HG02973 (cell line): ENCODE data around the gene THRSP.
"Not testable (repeated sequence)": the region's sequence is repeated elsewhere in the genome, so short reads cannot be mapped to it uniquely, and the experiment has no call there.

Experiments used
- ATAC-seq: cut with Tn5 transposase; IDR thresholded peaks from one replicate; pipeline ENCODE4 v1.9.1; 2021; ENCODE audit warnings: moderate library complexity; ENCODE audit not compliant: unreplicated experiment

Gene THRSP

GRCh38 chr11:78063440-78064181, at the start of gene THRSP:
TSS of gene THRSP (plus strand) at chr11:78063861. CDS start at chr11:78063882, 21 bp downstream.
- no peak for ATAC-seq

DNA sequence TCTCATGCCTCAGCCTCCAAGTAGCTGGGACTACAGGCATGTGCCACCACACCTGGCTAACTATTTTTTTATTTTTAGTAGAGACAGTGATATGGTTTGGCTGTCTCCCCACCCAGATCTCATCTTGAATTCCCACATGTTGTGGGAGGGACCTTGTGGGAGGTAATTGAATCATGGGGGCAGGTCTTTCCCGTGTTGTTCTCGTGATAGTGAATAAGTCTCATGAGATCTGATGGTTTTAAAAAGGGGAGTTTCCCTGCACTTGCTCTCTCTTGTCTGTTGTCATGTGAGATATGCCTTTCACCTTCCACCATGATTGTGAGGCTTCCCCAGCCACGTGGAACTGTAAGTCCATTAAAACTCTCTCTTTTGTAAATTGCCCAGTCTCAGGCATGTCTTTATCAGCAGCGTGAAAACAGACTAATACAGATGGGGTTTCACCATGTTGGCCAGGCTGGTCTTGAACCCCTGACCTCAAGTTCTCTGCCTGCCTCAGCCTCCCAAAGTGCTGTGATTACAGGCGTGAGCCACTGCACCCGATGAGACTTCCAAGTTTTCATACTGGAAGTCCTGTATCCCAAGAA, 48.6 kb upstream of the THRSP start:
- not testable (repeated sequence) for ATAC-seq

GRCh38 chr11:78015878-78016277, 47.8 kb upstream of the THRSP start:
- ATAC-seq = no peak

DNA sequence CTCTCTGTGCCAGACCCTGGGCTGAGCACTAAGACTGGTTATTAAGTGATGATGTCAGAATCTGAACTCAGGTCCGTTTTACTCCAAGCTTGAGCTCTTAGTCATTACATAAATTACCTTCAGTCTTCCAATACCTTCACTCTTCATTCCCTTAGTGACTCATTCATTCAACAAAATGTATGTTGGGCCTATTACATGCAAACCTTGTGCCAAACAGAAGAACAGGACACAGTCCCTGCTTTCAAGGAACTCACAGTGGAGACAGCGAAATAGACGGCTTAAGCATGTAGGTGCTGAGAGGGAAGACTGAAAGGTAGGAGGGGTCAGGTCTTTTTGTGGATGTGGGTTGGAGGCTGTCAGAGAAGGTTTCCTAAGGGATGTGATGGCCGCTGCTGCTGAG, 43.9 kb upstream of the THRSP start:
- ATAC-seq = no peak

GRCh38 chr11:78020246-78020645, 43.4 kb upstream of the THRSP start:
- no peak for ATAC-seq

DNA sequence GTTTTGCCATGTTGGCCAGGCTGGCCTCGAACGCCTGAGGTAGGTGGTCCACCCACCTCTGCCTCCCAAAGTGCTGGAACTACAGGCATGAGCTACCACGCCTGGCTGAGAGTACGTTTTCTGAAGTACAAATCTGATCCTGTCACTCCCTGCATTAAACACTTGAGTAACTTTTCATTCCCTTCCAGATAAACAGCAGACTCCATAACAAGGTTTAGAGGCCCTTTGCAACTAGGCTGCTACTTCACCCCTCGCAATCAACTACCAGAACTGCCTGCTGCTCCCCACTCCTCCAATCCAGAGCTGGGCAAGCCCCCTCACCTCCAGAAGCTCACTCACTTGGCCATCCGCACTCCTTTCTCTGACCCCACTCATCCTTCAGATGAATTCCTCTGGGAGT, 42.0 kb upstream of the THRSP start:
- ATAC-seq = no peak

DNA sequence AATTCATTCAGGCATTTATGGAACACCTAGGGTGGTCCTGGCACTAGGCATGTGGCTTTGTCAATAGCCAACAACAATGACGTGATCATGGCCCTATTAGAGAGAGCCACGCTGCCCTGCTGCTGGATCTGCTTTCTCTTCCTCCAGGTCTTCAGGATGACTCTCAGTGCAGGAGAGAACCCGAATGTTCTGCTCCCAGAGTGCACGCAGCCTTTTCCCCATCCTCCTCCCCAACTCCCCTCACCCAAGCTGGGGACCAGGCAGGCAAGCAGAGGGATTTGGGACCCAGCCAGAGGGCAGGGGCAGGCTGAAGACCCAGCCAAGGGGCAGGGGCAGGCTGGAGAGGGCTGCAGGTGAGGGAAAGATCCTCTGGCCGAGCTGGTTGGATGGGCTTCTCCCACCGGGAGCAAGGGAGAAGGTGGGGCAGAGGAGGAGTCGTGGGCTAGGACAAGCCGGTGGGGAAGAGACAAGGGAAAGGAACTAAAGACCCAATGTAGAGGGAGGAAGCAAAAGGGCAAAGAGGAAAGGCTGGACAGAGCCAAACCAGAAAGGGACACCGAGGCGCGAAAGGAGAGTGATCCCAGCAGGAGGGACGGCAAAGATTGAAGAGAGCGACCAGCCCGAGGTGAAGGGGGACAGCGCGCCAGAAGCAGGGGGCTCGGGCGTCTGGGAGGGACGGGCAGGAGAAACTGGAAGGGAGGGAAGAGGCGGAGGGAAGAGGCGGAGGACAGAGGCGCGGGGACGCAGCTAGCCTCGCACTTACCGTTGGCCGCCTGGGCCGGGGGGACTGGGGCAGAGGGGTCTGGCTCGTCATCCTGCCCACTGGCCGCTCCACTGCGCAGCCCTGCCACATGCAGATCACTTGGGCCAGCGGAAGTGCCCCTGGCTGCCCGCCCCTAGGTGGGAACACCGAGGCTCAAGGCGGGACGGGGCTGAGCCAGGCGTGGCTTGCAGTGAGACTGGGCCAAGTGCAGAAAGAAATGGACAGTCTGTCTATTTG, 41.0 kb upstream of the THRSP start, which contains the start of gene KCTD14:
KCTD14 (minus strand) TSS at position 880 of the 1,000 bp plus-strand sequence; CDS start at position 853, 27 bp downstream.
- ATAC-seq = no peak

GRCh38 chr11:78023426-78023825, 40.2 kb upstream of the THRSP start:
- no peak for ATAC-seq

- ATAC-seq = no peak
Observed at GRCh38 chr11:78025378-78025777, 38.3 kb upstream of the THRSP start.

DNA sequence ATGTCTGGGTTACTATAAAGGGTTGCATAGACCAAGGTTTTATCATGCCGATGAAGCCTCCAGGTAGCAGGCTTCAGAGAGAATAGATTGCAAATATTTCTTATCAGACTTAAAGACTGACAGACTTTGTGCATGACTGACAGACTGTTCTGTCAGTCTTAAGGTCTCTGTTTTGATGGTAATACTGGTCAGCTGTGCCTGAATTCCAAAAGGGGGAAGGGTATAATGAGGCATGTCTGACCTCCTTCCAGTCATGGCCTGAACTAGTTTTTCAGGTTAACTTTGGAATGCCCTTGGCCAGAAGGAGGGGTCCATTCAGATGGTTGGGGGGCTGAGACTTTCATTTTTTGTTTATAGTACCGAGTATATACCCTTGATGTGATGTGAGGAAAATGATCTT, 35.9 kb upstream of the THRSP start:
- ATAC-seq = no peak

- not testable (repeated sequence) for ATAC-seq
Observed at GRCh38 chr11:78028423-78028822, 35.2 kb upstream of the THRSP start.

GRCh38 chr11:78030429-78031325, 33.0 kb upstream of the THRSP start:
- no peak for ATAC-seq

DNA sequence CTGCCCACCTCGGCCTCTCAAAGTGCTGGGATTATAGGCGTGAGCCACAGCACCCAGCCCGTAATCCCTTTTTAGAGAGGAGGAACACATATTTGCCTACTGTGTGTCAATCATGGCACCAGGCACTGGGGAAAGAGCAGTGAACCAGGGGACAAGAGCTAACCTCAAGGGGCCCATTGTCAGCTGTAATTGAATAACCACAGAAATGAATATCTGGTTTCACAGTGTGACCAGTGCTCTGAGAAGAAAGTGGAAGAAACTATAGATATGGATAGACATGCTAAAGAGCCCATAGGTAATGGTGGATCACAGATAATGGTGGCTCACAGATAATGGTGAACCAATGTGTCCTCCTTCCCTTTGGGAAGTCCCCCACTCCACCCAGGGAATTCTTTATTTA, 32.0 kb upstream of the THRSP start:
- no peak for ATAC-seq

DNA sequence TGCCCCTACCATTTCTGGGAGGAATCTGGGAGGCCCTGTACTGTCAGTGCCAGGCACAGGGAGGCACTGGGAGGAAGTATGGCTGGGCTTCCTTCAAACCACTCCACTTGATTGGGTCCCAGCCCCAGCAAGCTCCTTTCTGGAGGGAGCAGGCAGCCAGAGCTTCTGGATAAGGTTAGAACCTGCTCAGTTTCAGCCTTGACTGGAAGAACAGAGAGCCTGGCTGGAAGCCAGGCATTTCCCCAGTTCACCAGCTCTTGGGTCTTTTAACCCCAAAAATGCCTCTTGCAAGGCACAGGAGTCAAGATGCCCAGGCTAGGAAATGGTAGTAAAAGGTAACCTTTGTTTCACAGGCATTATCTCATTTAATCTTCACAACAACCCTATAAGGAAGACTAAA, 31.6 kb upstream of the THRSP start:
- no peak for ATAC-seq

- no peak for ATAC-seq
Observed at GRCh38 chr11:78033040-78033439, 30.6 kb upstream of the THRSP start.

DNA sequence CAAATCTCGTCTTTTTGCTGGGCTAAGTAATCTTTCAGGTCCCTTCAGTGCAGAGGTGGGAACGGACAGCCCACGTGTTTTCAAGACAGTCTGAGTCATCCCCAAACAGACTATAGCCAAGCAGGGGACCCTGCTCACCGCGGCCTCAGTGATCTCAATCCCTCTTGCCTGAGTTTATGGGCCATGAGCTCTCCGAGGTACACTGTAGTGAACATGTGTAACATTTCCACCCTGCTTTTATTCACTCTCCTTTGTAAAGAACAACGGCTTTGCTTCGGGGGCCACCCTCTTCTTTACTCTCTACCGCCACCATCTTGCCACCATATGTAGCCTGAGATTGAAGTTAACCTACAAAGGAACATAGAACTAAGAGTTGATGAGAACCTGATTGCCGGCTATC, 29.0 kb upstream of the THRSP start:
- no peak for ATAC-seq

DNA sequence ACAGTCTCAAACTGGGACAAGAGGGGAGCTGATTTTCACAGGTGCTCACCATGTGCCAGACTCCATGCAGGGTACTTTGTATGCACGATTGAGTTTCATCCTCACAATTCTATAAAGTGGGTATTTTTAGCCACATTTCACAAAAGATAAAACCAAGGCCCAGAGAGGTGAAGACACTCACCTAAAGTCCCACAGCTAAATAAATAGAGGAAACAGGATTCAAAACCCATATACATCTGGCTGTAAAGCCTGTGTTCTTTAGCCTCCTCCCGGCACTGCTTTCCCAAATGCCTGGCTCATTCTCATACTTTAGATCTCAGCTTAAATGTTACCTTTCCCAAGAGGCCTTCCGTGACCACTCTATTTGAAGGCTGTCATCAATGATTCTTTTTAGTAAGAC, 27.3 kb upstream of the THRSP start:
- no peak for ATAC-seq

DNA sequence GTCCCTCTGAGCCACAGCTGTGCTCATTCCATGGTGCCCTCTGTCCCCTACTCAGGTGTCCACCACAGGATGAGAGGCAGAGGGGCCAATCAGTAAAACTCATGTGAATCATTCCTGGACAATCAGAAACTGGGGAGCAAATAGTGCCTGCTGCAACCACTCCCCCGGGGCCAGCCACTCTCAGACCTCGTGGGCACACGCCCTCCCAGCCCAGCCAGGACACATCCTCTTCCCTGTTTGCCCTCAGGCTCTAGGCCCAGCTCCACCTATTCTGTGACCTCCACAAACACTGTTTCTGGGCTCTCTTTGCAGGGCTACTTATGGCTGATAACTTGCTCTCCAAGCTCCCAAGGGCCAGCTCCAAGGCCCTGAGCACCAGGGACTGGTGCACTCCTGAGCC, 26.6 kb upstream of the THRSP start:
- no peak for ATAC-seq

GRCh38 chr11:78037825-78038620, 25.6 kb upstream of the THRSP start:
- ATAC-seq = no peak
